ENCODE results near the gene ISOC2.
A peak's percentile ranks its signal among the peaks of the same experiment; 100 is the strongest.
"Not testable (repeated sequence)": the region's sequence is repeated elsewhere in the genome, so short reads cannot be mapped to it uniquely, and the experiment has no call there.

ISOC2 gene

GRCh38 chr19:55460670-55461258 is 678 bp downstream of the ISOC2 start:
- DNase-seq (ENCODE audit: low read depth in 1 of 2, low spot score in 1 of 2), result no peak

GRCh38 chr19:55459950-55460657 is 1.3 kb downstream of the ISOC2 start:
- no peak for DNase-seq (ENCODE audit: low read depth in 1 of 2, low spot score in 1 of 2)

- no peak for DNase-seq (ENCODE audit: low read depth in 1 of 2, low spot score in 1 of 2)
Measured at GRCh38 chr19:55459551-55459949, 1.9 kb downstream of the ISOC2 start.

- no peak for DNase-seq (ENCODE audit: low read depth in 1 of 2, low spot score in 1 of 2)
Measured at GRCh38 chr19:55457683-55458457, 3.6 kb downstream of the ISOC2 start.

GRCh38 chr19:55456347-55456746 is 5.1 kb downstream of the ISOC2 start:
- DNase-seq (ENCODE audit: low read depth in 1 of 2, low spot score in 1 of 2), result no peak

GRCh38 chr19:55455576-55456235 is 5.7 kb downstream of the ISOC2 start:
- no peak for DNase-seq (ENCODE audit: low read depth in 1 of 2, low spot score in 1 of 2)

GRCh38 chr19:55454787-55455243 is 6.6 kb downstream of the ISOC2 start:
- peak in 1 of 2 donors; percentile 23 for DNase-seq (ENCODE audit: low read depth in 1 of 2, low spot score in 1 of 2)

GRCh38 chr19:55453511-55454260 is 7.8 kb downstream of the ISOC2 start:
- DNase-seq (ENCODE audit: low read depth in 1 of 2, low spot score in 1 of 2), result no peak

GRCh38 chr19:55452749-55453346 is 8.6 kb downstream of the ISOC2 start:
- DNase-seq (ENCODE audit: low read depth in 1 of 2, low spot score in 1 of 2), result peak in 1 of 2 donors; percentile 14

GRCh38 chr19:55451965-55452748 is 9.3 kb downstream of the ISOC2 start:
- no peak for DNase-seq (ENCODE audit: low read depth in 1 of 2, low spot score in 1 of 2)

GRCh38 chr19:55451163-55451964 is 10.1 kb downstream of the ISOC2 start:
- DNase-seq (ENCODE audit: low read depth in 1 of 2, low spot score in 1 of 2), result no peak

- DNase-seq (ENCODE audit: low read depth in 1 of 2, low spot score in 1 of 2), result no peak
Measured at GRCh38 chr19:55449469-55449868, 12.0 kb downstream of the ISOC2 start.

- DNase-seq (ENCODE audit: low read depth in 1 of 2, low spot score in 1 of 2), result not testable (repeated sequence)
Measured at GRCh38 chr19:55448175-55448490, 13.3 kb downstream of the ISOC2 start.

- no peak for DNase-seq (ENCODE audit: low read depth in 1 of 2, low spot score in 1 of 2)
Measured at GRCh38 chr19:55447421-55448174, 13.8 kb downstream of the ISOC2 start.

- no peak for DNase-seq (ENCODE audit: low read depth in 1 of 2, low spot score in 1 of 2)
Measured at GRCh38 chr19:55446060-55446459, 15.4 kb downstream of the ISOC2 start.

GRCh38 chr19:55444646-55445045 is 16.8 kb downstream of the ISOC2 start:
- DNase-seq (ENCODE audit: low read depth in 1 of 2, low spot score in 1 of 2), result no peak

- no peak for DNase-seq (ENCODE audit: low read depth in 1 of 2, low spot score in 1 of 2)
Measured at GRCh38 chr19:55443824-55444480, 17.5 kb downstream of the ISOC2 start.
